GM12878 (cell line): Measurements from ENCODE around the gene GPR176. TPM values are rescaled to one million over a fixed set of nuclear protein-coding genes. Genes with fewer than 3 reads are reported as not detected.

Experiments used
- ATAC-seq: fragments of 200-7000 bp; cut with Tn5 transposase; 3 replicates; pipeline ENCODE4 v1.9.1; 2020; ENCODE audit warnings: mild to moderate bottlenecking, moderate library complexity
- BruUV-seq: library from RNA; stranded (reverse); fragments of 400-500 nt; replicated peaks from 2 replicates; lab custom pipeline; 2021; lab: Mats Ljungman, UMichigan
- CTCF ChIA-PET: fragments of 300-600 bp; sonication (Branson Sonifier 250); formaldehyde crosslinking; extraction: SDS; loops from one replicate; lab custom pipeline; 2021; ENCODE audit warnings: inconsistent platforms; lab: Yijun Ruan, JAX
- POLR2A ChIA-PET: fragments of 350-600 bp; formaldehyde crosslinking; extraction: SDS; loops from one replicate; lab custom pipeline; 2021; ENCODE audit warnings: inconsistent platforms; lab: Charles Lee
- RAD21 ChIA-PET: fragments of 300-600 bp; sonication (Branson Sonifier 250); formaldehyde crosslinking; loops from one replicate; lab custom pipeline; 2023; ENCODE audit warnings: antibody characterized with exemption; ENCODE audit not compliant: unreplicated experiment; lab: Charles Lee
- SMC1A ChIA-PET: fragments of 300-600 bp; sonication (Branson Sonifier 250); formaldehyde crosslinking; loops from one replicate; lab custom pipeline; 2023; ENCODE audit not compliant: unreplicated experiment, uncharacterized antibody; lab: Charles Lee
- DNase-seq: peaks from one replicate; pipeline ENCODE4 v3.0.0-alpha.2; 2011; ENCODE audit warnings: low read depth, low spot score
- FAIRE-seq: peaks from 3 replicates; lab custom pipeline; 2011; peaks lifted over from hg19 to GRCh38; lab: Jason Lieb, UNC
- H2AFZ ChIP-seq: 2 replicates; pipeline ENCODE4 v1.6.0; 2011; ENCODE audit warnings: low read depth, low read length, control low read depth; ENCODE audit not compliant: control insufficient read depth
- H3K27ac ChIP-seq: 2 replicates; pipeline ENCODE4 v1.5.1; 2011; ENCODE audit warnings: control low read depth; ENCODE audit not compliant: control insufficient read depth, insufficient read depth
- H3K27me3 ChIP-seq, 2 experiments: replicated peaks in 1 of 2; 2 replicates each; pipeline versions ENCODE4 v1.6.0 to v1.6.1; 2011; ENCODE audit warnings: low read length in 1 of 2; ENCODE audit not compliant: control insufficient read depth in 2 of 2, insufficient read depth in 2 of 2
- H3K36me3 ChIP-seq, 2 experiments: 2 replicates each; pipeline ENCODE4 v1.5.1; 2011; ENCODE audit warnings: low read length in 1 of 2; ENCODE audit not compliant: control insufficient read depth in 2 of 2, insufficient read depth in 2 of 2
- H3K4me1 ChIP-seq: 2 replicates; pipeline ENCODE4 v1.6.1; 2011; ENCODE audit warnings: mild to moderate bottlenecking, low read length, moderate library complexity, mixed read lengths; ENCODE audit not compliant: control insufficient read depth, insufficient read depth
- H3K4me2 ChIP-seq: 2 replicates; pipeline ENCODE4 v1.6.0; 2011; ENCODE audit warnings: control low read depth; ENCODE audit not compliant: control insufficient read depth, insufficient read depth
- H3K4me3 ChIP-seq: fragments of 200-600 bp; sonication (generic); 2 replicates; pipeline ENCODE4 v1.5.1; 2016
- H3K79me2 ChIP-seq: 2 replicates; pipeline ENCODE4 v1.6.0; 2011; ENCODE audit warnings: low read length; ENCODE audit not compliant: control insufficient read depth, insufficient read depth
- H3K9ac ChIP-seq: 2 replicates; pipeline ENCODE4 v1.8.0; 2011; ENCODE audit warnings: low read length, control low read depth, mixed read lengths; ENCODE audit not compliant: control insufficient read depth, insufficient read depth
- H3K9me3 ChIP-seq: replicated peaks from 3 replicates; pipeline ENCODE4 v1.5.1; 2011; ENCODE audit warnings: mild to moderate bottlenecking, low read length; ENCODE audit not compliant: control insufficient read depth, insufficient read depth
- H4K20me1 ChIP-seq: 2 replicates; pipeline ENCODE4 v1.6.0; 2011; ENCODE audit not compliant: control insufficient read depth, insufficient read depth
- ASH2L ChIP-seq: fragments of 300-600, 200-600 bp; sonication (generic); IDR thresholded peaks from 2 replicates; pipeline ENCODE4 v1.6.1; 2017; ENCODE audit warnings: low read depth, mild to moderate bottlenecking, borderline replicate concordance
- BHLHE40 ChIP-seq, 2 experiments: fragments of 450-650 bp in 1 of 2; IDR thresholded peaks; 2 replicates each; pipeline ENCODE4 v1.6.1; 2011 to 2017; ENCODE audit warnings: low read depth in 2 of 2, borderline replicate concordance in 1 of 2, improper control_type of control experiment in 1 of 2, low read length in 1 of 2, mild to moderate bottlenecking in 1 of 2
- CREM ChIP-seq: IDR thresholded peaks from 2 replicates; pipeline ENCODE4 v1.6.1; 2014; ENCODE audit warnings: antibody characterized with exemption, low read depth
- HDAC6 ChIP-seq: fragments of 200-600 bp; sonication (generic); IDR thresholded peaks from one replicate; pipeline ENCODE4 v1.8.0; 2017; ENCODE audit warnings: antibody characterized with exemption; ENCODE audit not compliant: unreplicated experiment
- KLF5 ChIP-seq: fragments of 450-650 bp; IDR thresholded peaks from 2 replicates; pipeline ENCODE4 v1.6.1; 2014; ENCODE audit warnings: mild to moderate bottlenecking; ENCODE audit not compliant: partially characterized antibody
- LARP7 ChIP-seq: fragments of 450-650 bp; IDR thresholded peaks from 2 replicates; pipeline ENCODE4 v1.6.1; 2017; ENCODE audit warnings: mild to moderate bottlenecking
- PRDM15 ChIP-seq: fragments of 450-650 bp; formaldehyde crosslinking; IDR thresholded peaks from 2 replicates; pipeline ENCODE4 v1.4.0; 2020; ENCODE audit warnings: mild to moderate bottlenecking, moderate library complexity
- WGBS: methylation state at CpG from one replicate; pipeline ENCODE4 v1.1.6; 2016; ENCODE audit warnings: low lambda C conversion rate; ENCODE audit not compliant: insufficient replicate concordance, insufficient coverage; ENCODE audit errors: missing lambda C conversion rate; 5-methylcytosine and 5-hydroxymethylcytosine counted together
- in situ Hi-C: fragments of 300-500 bp; cut with MboI; formaldehyde crosslinking; loops from 9 replicates; pipeline ENCODE4 v1.14.3; 2018; ENCODE audit warnings: mixed read lengths
- intact Hi-C: fragments of 100-400 bp; cut with micrococcal nuclease; formaldehyde crosslinking; loops from one replicate; pipeline ENCODE4 v1.14.2; 2022; ENCODE audit not compliant: unreplicated experiment
- polyA plus RNA-seq, 11 experiments: library from polyadenylated mRNA; depleted of rRNA in 4 of 11; unstranded in 6 of 11; stranded (reverse) in 5 of 11; fragments of >200 nt; fragmentation: Nextera tagmentation in 4 of 11; fragmentation: Illumina TruSeq in 1 of 11; extraction: Ambion mirVana in 4 of 11; extraction: Trizol in 1 of 11; gene quantifications; 1 replicate in 1 of 11; 2 replicates in 10 of 11; pipeline versions ENCODE4 v1.2.1 to v1.2.3, GENCODE V29; 2011 to 2016; ENCODE audit warnings: inconsistent platforms in 2 of 11, missing spikeins in 2 of 11, low read depth in 1 of 11
- total RNA-seq, 4 experiments: library from RNA; depleted of rRNA in 3 of 4; stranded (reverse); fragments of >200 nt in 3 of 4; fragmentation: Illumina TruSeq in 1 of 4; extraction: Trizol in 1 of 4; gene quantifications; 2 replicates each; pipeline versions ENCODE4 v1.2.1 to v1.2.3, GENCODE V29; 2013 to 2021
- TF ChIP-seq, protein P1 (sequence below): IDR thresholded peaks from 2 replicates; pipeline ENCODE4 v1.6.1; 2012; ENCODE audit warnings: mild to moderate bottlenecking, low read depth, low read length

GPR176 gene
- total and polyA plus RNA-seq, 10 of the 15 experiments (the other 5 are each of a cell fraction or from before 2014, with no cell fraction given), result 0.02 to 0.33 (median 0.16) TPM; not detected in 4

- 93% methylated on average over 2 of the region's 2 CpGs for WGBS
These were observed 74.0 kb downstream of the GPR176 start for GRCh38 chr15:39846108-39846507.

More at GRCh38 chr15:39846108-39846507, 74.0 kb downstream of the GPR176 start:
- BruUV-seq, result no TSS peak
- Histone ChIP-seq H4K20me1 (no peaks in the 10 kb centered on the region), H3K27me3 (no peaks in the 10 kb centered on the region), H3K27ac (no peak overlapping the region), H3K4me2 (no peak overlapping the region; the same call in 1 of the 2 replicates), H3K9ac (no peak overlapping the region), H3K79me2 (no peaks in the 10 kb centered on the region), H3K36me3 (no peaks in the 10 kb centered on the region), H3K4me1 (no peaks in the 10 kb centered on the region), H3K4me3 (no peak overlapping the region), H2AFZ (no peak overlapping the region), H3K9me3 (no peaks in the 10 kb centered on the region)
- no peak for FAIRE-seq
- TF ChIP-seq LARP7 (no peak), PRDM15 (CRISPR knock-in tag) (no peak), HDAC6 (no peak), BHLHE40 (IDR thresholded peaks at IDR 0.05; ENCODE audit: borderline replicate concordance in 1 of 2, low read depth in 2 of 2, low read length in 1 of 2) (no peak), KLF5 (no peak), ASH2L (no peak), CREM (no peak)
- TF ChIP-seq, protein P1, sequence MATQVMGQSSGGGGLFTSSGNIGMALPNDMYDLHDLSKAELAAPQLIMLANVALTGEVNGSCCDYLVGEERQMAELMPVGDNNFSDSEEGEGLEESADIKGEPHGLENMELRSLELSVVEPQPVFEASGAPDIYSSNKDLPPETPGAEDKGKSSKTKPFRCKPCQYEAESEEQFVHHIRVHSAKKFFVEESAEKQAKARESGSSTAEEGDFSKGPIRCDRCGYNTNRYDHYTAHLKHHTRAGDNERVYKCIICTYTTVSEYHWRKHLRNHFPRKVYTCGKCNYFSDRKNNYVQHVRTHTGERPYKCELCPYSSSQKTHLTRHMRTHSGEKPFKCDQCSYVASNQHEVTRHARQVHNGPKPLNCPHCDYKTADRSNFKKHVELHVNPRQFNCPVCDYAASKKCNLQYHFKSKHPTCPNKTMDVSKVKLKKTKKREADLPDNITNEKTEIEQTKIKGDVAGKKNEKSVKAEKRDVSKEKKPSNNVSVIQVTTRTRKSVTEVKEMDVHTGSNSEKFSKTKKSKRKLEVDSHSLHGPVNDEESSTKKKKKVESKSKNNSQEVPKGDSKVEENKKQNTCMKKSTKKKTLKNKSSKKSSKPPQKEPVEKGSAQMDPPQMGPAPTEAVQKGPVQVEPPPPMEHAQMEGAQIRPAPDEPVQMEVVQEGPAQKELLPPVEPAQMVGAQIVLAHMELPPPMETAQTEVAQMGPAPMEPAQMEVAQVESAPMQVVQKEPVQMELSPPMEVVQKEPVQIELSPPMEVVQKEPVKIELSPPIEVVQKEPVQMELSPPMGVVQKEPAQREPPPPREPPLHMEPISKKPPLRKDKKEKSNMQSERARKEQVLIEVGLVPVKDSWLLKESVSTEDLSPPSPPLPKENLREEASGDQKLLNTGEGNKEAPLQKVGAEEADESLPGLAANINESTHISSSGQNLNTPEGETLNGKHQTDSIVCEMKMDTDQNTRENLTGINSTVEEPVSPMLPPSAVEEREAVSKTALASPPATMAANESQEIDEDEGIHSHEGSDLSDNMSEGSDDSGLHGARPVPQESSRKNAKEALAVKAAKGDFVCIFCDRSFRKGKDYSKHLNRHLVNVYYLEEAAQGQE, result no peak
- in situ Hi-C loops (no loop called here), intact Hi-C loops (no loop called here)
- ChIA-PET RAD21 (interaction anchor here (1.3 kb wide), 1 partner anchor 58 kb away, joined by 3 read pairs; no protein-coding TSS in a partner anchor), POLR2A (no interaction called here), SMC1A (interaction anchor here (1.8 kb wide), 1 partner anchor 28 kb away, joined by 6 read pairs; no protein-coding TSS in a partner anchor), CTCF (no interaction called here)
- ATAC-seq, result no peak
- DNase-seq, result no peak
